ENCODE results near the gene LCN10. TPM values are rescaled to one million over a fixed set of nuclear protein-coding genes. Genes with fewer than 3 reads are reported as not detected.

LCN10 gene
- total and polyA plus RNA-seq, 2 of the 13 experiments (the other 11 are each of a cell fraction or from before 2014, with no cell fraction given): 0.53 to 0.61 TPM

DNA sequence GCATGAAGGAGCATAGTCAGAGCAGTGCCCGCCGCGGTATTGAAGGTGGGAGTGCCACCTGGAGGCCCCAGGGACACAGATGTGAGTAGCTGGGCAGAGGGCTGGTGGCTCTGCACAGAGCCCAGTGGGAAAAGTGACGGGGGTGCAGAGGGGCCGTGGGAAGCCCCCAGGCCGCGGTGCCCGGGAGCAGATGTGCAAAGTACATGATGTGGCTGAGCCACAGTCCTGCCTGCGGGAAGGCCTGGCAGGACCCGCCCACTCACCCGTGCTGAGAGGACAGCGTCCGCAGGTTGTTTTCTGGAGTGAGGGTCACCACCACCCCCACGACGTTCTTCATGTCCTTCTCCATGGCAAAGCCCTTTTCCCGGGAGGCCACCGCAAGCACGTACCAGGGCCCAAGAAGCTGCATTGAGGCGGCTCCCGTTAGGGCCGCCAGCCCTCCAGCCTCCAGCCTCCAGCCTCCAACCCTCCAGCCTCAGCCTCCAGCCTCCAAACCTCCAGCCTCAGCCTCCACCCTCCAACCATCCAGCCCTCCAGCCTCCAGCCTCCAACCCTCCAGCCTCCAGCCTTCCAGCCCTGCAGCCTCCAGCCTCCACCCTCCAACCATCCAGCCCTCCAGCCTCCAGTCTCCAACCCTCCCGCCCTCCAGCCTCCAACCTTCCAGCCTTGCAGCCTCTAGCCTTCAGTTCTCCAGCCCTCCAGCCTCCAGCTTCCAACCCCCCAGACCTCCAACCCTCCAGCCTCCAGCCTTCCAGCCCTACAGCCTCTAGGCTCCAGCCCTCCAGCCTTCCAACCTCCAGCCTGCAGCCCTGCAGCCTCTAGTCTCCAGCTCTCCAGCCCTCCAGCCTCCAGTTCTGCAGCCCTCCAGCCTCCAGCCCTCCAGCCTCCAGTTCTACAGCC is 4.7 kb upstream of the LCN10 start (continued):
- no peak for TF ChIP-seq HOXA3 (CRISPR knock-in tag; IDR thresholded peaks at IDR 0.05)
- TF ChIP-seq, protein P1, sequence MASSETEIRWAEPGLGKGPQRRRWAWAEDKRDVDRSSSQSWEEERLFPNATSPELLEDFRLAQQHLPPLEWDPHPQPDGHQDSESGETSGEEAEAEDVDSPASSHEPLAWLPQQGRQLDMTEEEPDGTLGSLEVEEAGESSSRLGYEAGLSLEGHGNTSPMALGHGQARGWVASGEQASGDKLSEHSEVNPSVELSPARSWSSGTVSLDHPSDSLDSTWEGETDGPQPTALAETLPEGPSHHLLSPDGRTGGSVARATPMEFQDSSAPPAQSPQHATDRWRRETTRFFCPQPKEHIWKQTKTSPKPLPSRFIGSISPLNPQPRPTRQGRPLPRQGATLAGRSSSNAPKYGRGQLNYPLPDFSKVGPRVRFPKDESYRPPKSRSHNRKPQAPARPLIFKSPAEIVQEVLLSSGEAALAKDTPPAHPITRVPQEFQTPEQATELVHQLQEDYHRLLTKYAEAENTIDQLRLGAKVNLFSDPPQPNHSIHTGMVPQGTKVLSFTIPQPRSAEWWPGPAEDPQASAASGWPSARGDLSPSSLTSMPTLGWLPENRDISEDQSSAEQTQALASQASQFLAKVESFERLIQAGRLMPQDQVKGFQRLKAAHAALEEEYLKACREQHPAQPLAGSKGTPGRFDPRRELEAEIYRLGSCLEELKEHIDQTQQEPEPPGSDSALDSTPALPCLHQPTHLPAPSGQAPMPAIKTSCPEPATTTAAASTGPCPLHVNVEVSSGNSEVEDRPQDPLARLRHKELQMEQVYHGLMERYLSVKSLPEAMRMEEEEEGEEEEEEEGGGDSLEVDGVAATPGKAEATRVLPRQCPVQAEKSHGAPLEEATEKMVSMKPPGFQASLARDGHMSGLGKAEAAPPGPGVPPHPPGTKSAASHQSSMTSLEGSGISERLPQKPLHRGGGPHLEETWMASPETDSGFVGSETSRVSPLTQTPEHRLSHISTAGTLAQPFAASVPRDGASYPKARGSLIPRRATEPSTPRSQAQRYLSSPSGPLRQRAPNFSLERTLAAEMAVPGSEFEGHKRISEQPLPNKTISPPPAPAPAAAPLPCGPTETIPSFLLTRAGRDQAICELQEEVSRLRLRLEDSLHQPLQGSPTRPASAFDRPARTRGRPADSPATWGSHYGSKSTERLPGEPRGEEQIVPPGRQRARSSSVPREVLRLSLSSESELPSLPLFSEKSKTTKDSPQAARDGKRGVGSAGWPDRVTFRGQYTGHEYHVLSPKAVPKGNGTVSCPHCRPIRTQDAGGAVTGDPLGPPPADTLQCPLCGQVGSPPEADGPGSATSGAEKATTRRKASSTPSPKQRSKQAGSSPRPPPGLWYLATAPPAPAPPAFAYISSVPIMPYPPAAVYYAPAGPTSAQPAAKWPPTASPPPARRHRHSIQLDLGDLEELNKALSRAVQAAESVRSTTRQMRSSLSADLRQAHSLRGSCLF (CRISPR knock-in tag; IDR thresholded peaks at IDR 0.05; ENCODE audit: borderline replicate concordance): no peak
- TF ChIP-seq PCBP1 (IDR thresholded peaks at IDR 0.05; ENCODE audit: borderline replicate concordance, low read depth, low read length): 0 out of 2 replicates have a peak, but pooled peaks have one; percentile 22
- TF ChIP-seq, protein P2, sequence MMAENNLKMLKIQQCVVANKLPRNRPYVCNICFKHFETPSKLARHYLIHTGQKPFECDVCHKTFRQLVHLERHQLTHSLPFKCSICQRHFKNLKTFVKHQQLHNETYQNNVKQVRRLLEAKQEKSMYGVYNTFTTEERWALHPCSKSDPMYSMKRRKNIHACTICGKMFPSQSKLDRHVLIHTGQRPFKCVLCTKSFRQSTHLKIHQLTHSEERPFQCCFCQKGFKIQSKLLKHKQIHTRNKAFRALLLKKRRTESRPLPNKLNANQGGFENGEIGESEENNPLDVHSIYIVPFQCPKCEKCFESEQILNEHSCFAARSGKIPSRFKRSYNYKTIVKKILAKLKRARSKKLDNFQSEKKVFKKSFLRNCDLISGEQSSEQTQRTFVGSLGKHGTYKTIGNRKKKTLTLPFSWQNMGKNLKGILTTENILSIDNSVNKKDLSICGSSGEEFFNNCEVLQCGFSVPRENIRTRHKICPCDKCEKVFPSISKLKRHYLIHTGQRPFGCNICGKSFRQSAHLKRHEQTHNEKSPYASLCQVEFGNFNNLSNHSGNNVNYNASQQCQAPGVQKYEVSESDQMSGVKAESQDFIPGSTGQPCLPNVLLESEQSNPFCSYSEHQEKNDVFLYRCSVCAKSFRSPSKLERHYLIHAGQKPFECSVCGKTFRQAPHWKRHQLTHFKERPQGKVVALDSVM (CRISPR knock-in tag; IDR thresholded peaks at IDR 0.05): peak; percentile 91
